IMR-90 (cell line): ENCODE results near the gene LAMTOR4. TPM values are rescaled to one million over a fixed set of nuclear protein-coding genes. Genes with fewer than 3 reads are reported as not detected.

ENCODE experiments used
- ATAC-seq: fragments of 200-7000 bp; cut with Tn5 transposase; 2 replicates; pipeline ENCODE4 v1.9.1; 2020; ENCODE audit warnings: low read depth, mild to moderate bottlenecking, moderate library complexity
- BruUV-seq: library from RNA; stranded (reverse); fragments of 400-500 nt; replicated peaks from 2 replicates; lab custom pipeline; 2021; lab: Mats Ljungman, UMichigan
- CTCF ChIA-PET: fragments of 300-600 bp; formaldehyde crosslinking; extraction: SDS; loops from one replicate; lab custom pipeline; 2021; ENCODE audit warnings: antibody characterized with exemption; lab: Yijun Ruan, JAX
- POLR2A ChIA-PET: fragments of 300-600 bp; sonication (Branson Sonifier 250); formaldehyde crosslinking; loops from one replicate; lab custom pipeline; 2022; ENCODE audit warnings: antibody characterized with exemption; ENCODE audit not compliant: unreplicated experiment; lab: Charles Lee
- DNase-seq: peaks from one replicate; pipeline ENCODE4 v3.0.0; 2013
- H2AFZ ChIP-seq: replicated peaks from 2 replicates; pipeline ENCODE3; 2013; ENCODE audit warnings: low read length, mild to moderate bottlenecking; ENCODE audit not compliant: poor library complexity
- H2AK5ac ChIP-seq: 2 replicates; pipeline ENCODE4 v1.6.1; 2013; ENCODE audit warnings: low read depth, low read length, inconsistent platforms
- H2AK9ac ChIP-seq: replicated peaks from 2 replicates; pipeline ENCODE3; 2013; ENCODE audit warnings: mild to moderate bottlenecking, low read depth, low read length, moderate library complexity; ENCODE audit not compliant: poor library complexity
- H2BK120ac ChIP-seq: 2 replicates; pipeline ENCODE4 v1.6.1; 2013; ENCODE audit warnings: low read depth, low read length, inconsistent platforms
- H2BK15ac ChIP-seq: 3 replicates; pipeline ENCODE4 v1.6.1; 2013; ENCODE audit warnings: low read depth, low read length, inconsistent platforms
- H2BK20ac ChIP-seq: 2 replicates; pipeline ENCODE4 v1.6.1; 2013; ENCODE audit warnings: low read depth, mild to moderate bottlenecking, inconsistent platforms, low read length, moderate library complexity
- H2BK5ac ChIP-seq: 2 replicates; pipeline ENCODE4 v1.6.1; 2013; ENCODE audit warnings: mild to moderate bottlenecking, low read depth, low read length, inconsistent platforms; ENCODE audit not compliant: poor library complexity, severe bottlenecking
- H3K14ac ChIP-seq: replicated peaks from 2 replicates; pipeline ENCODE4 v1.6.1; 2013; ENCODE audit warnings: low read depth, low read length, inconsistent platforms
- H3K18ac ChIP-seq: 2 replicates; pipeline ENCODE4 v1.6.1; 2013; ENCODE audit warnings: low read depth, low read length, control low read depth
- H3K23ac ChIP-seq: 2 replicates; pipeline ENCODE4 v1.6.1; 2013; ENCODE audit warnings: low read depth, low read length, inconsistent platforms
- H3K27ac ChIP-seq: 2 replicates; pipeline ENCODE4 v1.5.1; 2013; ENCODE audit warnings: mild to moderate bottlenecking, control low read depth, low read length; ENCODE audit not compliant: insufficient read depth
- H3K27me3 ChIP-seq: 2 replicates; pipeline ENCODE4 v1.6.1; 2013; ENCODE audit warnings: low read length; ENCODE audit not compliant: control insufficient read depth, insufficient read depth
- H3K36me3 ChIP-seq: 2 replicates; pipeline ENCODE4 v1.6.1; 2013; ENCODE audit warnings: low read length, mixed read lengths; ENCODE audit not compliant: control insufficient read depth, insufficient read depth
- H3K4ac ChIP-seq: 2 replicates; pipeline ENCODE4 v1.6.1; 2013; ENCODE audit warnings: low read depth, low read length, inconsistent platforms
- H3K4me1 ChIP-seq: 2 replicates; pipeline ENCODE4 v1.6.1; 2013; ENCODE audit warnings: low read length, mixed read lengths; ENCODE audit not compliant: control insufficient read depth, insufficient read depth
- H3K4me2 ChIP-seq: 2 replicates; pipeline ENCODE4 v1.6.1; 2013; ENCODE audit warnings: low read depth, mild to moderate bottlenecking, control low read depth, low read length, moderate library complexity
- H3K4me3 ChIP-seq: 2 replicates; pipeline ENCODE4 v1.5.1; 2013; ENCODE audit warnings: low read depth, mild to moderate bottlenecking, control low read depth, low read length, moderate library complexity; ENCODE audit not compliant: insufficient read depth
- H3K56ac ChIP-seq: 2 replicates; pipeline ENCODE4 v1.6.1; 2013; ENCODE audit warnings: low read length, inconsistent platforms; ENCODE audit not compliant: insufficient read depth; ENCODE audit errors: extremely low read depth
- H3K79me1 ChIP-seq, 2 experiments: 2 replicates each; pipeline ENCODE4 v1.6.1; 2013; ENCODE audit warnings: low read length in 2 of 2, inconsistent platforms in 1 of 2, low read depth in 1 of 2
- H3K9ac ChIP-seq: 2 replicates; pipeline ENCODE4 v1.6.1; 2013; ENCODE audit warnings: low read depth, low read length, control low read depth
- H3K9me1 ChIP-seq: 2 replicates; pipeline ENCODE4 v1.6.1; 2013; ENCODE audit warnings: low read length, inconsistent platforms; ENCODE audit not compliant: insufficient read depth
- H3K9me3 ChIP-seq: 2 replicates; pipeline ENCODE4 v1.6.1; 2013; ENCODE audit warnings: low read length; ENCODE audit not compliant: control insufficient read depth, insufficient read depth
- H4K20me1 ChIP-seq: 2 replicates; pipeline ENCODE4 v1.6.1; 2013; ENCODE audit warnings: low read length, inconsistent platforms; ENCODE audit not compliant: insufficient read depth
- H4K5ac ChIP-seq: 2 replicates; pipeline ENCODE4 v1.6.1; 2013; ENCODE audit warnings: mild to moderate bottlenecking, low read depth, low read length, control low read depth
- H4K8ac ChIP-seq, 2 experiments: 2 replicates each; pipeline ENCODE4 v1.6.1; 2013; ENCODE audit warnings: low read depth in 2 of 2, low read length in 2 of 2, control low read depth in 1 of 2, inconsistent platforms in 1 of 2
- H4K91ac ChIP-seq: 2 replicates; pipeline ENCODE4 v1.6.1; 2013; ENCODE audit warnings: low read depth, low read length, inconsistent platforms; ENCODE audit not compliant: insufficient read depth
- CEBPB ChIP-seq: IDR thresholded peaks from 2 replicates; pipeline ENCODE4 v1.6.1; 2012; ENCODE audit warnings: low read depth, low read length, improper control_type of control experiment
- CHD1 ChIP-seq: IDR thresholded peaks from 2 replicates; pipeline ENCODE4 v1.6.1; 2012; ENCODE audit warnings: low read depth, low read length, improper control_type of control experiment
- MAZ ChIP-seq: IDR thresholded peaks from 2 replicates; pipeline ENCODE4 v1.6.1; 2012; ENCODE audit warnings: low read depth, mild to moderate bottlenecking, low read length, improper control_type of control experiment, moderate library complexity, borderline replicate concordance
- WGBS, 2 experiments: methylation state at CpG; one replicate each; pipeline versions ENCODE4 v1.1.5 to v1.1.7; 2013; ENCODE audit warnings: missing lambda C conversion rate in 2 of 2; ENCODE audit not compliant: insufficient read length in 1 of 2; ENCODE audit errors: extremely low coverage in 2 of 2; 5-methylcytosine and 5-hydroxymethylcytosine counted together
- dilution Hi-C: fragments of 300-500 bp; cut with HindIII; formaldehyde crosslinking; loops from one replicate; pipeline ENCODE4 v1.14.3; 2018; ENCODE audit warnings: low sequenced_read_pairs; ENCODE audit not compliant: unreplicated experiment
- in situ Hi-C: fragments of 300-500 bp; cut with MboI; formaldehyde crosslinking; loops from 3 replicates; pipeline ENCODE4 v1.14.3; 2019; ENCODE audit warnings: low sequenced_read_pairs, inconsistent platforms, mixed read lengths
- intact Hi-C: fragments of 100-400 bp; cut with micrococcal nuclease; formaldehyde crosslinking; loops from 2 replicates; pipeline ENCODE4 v1.10.0; 2022
- polyA plus RNA-seq, 3 experiments: library from polyadenylated mRNA; depleted of rRNA; stranded (reverse); fragments of >200 nt; gene quantifications; 2 replicates each; pipeline ENCODE4 v1.2.3, GENCODE V29; 2012; ENCODE audit warnings: low replicate concordance in 1 of 3
- total RNA-seq: library from RNA; depleted of rRNA; stranded (reverse); fragments of >200 nt; gene quantifications from 2 replicates; pipeline ENCODE4 v1.2.3, GENCODE V29; 2012
- TF ChIP-seq, protein P1 (sequence below): conservative IDR thresholded peaks from 2 replicates; pipeline ENCODE4 v1.5.1; 2012; ENCODE audit warnings: mild to moderate bottlenecking, low read depth, low read length, improper control_type of control experiment

The LAMTOR4 gene
- total and polyA plus RNA-seq, 2 of the 4 experiments (the other 2 are of a cell fraction) = 134 to 268 TPM

DNA sequence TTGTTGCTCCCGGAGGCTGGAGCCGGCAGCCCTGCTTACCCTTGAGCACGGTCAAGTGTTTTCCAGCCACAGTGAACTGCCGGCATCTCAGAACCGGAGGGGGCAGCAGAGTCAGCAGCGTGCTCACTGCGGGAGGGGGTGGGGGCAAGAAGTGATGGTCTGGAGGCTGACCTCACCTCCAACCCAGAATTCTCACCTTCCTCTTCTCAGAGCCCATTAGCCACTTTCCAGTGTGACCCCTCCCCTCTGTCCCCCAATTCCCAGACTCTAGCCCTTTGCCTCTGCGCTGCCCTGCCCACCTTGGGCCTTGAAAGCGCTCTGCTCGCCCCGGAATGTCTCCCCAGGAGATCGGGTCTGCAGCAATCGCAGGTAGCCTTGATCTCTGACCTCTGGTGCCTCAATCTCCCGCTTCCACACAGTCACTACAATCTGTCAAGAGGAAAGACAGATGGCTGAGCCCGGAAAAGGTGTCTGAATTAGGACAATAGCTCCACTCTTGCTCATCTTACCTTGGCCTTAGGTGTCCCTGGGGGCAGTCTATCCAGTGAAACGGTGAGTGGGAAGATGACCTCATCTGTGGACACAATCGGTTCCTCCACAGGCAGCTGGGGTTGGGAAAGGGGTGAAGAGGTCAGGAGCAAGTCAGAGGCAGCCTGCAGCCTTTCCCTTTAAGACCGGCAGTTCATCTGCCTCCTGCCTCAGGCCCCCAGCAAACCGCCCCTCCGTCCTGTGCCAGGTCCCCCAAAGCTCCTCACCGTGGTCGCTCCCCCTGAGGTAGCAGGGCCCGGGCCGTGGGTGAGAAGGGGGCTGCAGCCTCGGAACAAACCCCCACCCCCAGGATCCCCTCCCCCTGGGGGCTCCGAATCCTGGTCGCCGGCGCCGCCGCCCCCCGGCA is 8.9 kb downstream of the LAMTOR4 start:
- intact Hi-C loops = no loop called here
- Histone ChIP-seq H4K20me1 (peaks cover 23% of the 10 kb centered on the region), H3K9ac (peak overlapping the region; percentile 66), H3K4ac (peak overlapping the region; percentile 51; the same call in 1 of the 2 replicates), H3K14ac (peak overlapping the region; percentile 76; the same call in 1 of the 2 replicates), H3K27me3 (no peaks in the 10 kb centered on the region), H3K18ac (no peak overlapping the region), H4K8ac (peak overlapping the region in 1 of 2 experiments; percentile 6; a peak in 1 of 4 replicates), H2BK120ac (no peak overlapping the region), H3K9me3 (no peaks in the 10 kb centered on the region), H3K27ac (peak overlapping the region; percentile 46), H2BK5ac (no peak overlapping the region), H2AK5ac (peak overlapping the region; percentile 88), H3K4me3 (peak overlapping the region; percentile 77), H2AFZ (peak overlapping the region; percentile 35), H3K4me1 (peaks cover 6% of the 10 kb centered on the region), H2AK9ac (peak overlapping the region; percentile 92), H3K23ac (peak overlapping the region; percentile 93; the same call in 1 of the 2 replicates), H3K56ac (no peak overlapping the region; the same call in 1 of the 2 replicates), H3K4me2 (peak overlapping the region; percentile 78), H3K36me3 (peaks cover 38% of the 10 kb centered on the region), H2BK15ac (no peak overlapping the region), H4K5ac (no peak overlapping the region), H2BK20ac (no peak overlapping the region), H3K9me1 (peaks cover 2% of the 10 kb centered on the region; the same call in 1 of the 2 replicates), H4K91ac (no peak overlapping the region), H3K79me1 (peaks cover 17 to 56% of the 10 kb centered on the region in 2 experiments)
- in situ Hi-C loops = no loop called here
- DNase-seq = peak; percentile 64
- peak; percentile 24 for ATAC-seq
- dilution Hi-C loops = no loop called here
- CTCF ChIA-PET = interaction anchor here (1.0 kb wide), 1 partner anchor 9 kb away, joined by 3 read pairs; the partner anchor contains the start of gene LAMTOR4
- POLR2A ChIA-PET = interaction anchor here (1.2 kb wide), 1 partner anchor 9 kb away, joined by 3 read pairs; the partner anchor contains the start of gene LAMTOR4
- WGBS, 2 experiments = 27% methylated on average over 3 of the region's 32 CpGs; no CpG with 5 or more reads in 1 of the 2 experiments
- peak; percentile 64 for TF ChIP-seq CEBPB
- TF ChIP-seq CHD1 = no peak
- TF ChIP-seq MAZ = no peak; the same call in 1 of the 2 replicates
- TF ChIP-seq, protein P1, sequence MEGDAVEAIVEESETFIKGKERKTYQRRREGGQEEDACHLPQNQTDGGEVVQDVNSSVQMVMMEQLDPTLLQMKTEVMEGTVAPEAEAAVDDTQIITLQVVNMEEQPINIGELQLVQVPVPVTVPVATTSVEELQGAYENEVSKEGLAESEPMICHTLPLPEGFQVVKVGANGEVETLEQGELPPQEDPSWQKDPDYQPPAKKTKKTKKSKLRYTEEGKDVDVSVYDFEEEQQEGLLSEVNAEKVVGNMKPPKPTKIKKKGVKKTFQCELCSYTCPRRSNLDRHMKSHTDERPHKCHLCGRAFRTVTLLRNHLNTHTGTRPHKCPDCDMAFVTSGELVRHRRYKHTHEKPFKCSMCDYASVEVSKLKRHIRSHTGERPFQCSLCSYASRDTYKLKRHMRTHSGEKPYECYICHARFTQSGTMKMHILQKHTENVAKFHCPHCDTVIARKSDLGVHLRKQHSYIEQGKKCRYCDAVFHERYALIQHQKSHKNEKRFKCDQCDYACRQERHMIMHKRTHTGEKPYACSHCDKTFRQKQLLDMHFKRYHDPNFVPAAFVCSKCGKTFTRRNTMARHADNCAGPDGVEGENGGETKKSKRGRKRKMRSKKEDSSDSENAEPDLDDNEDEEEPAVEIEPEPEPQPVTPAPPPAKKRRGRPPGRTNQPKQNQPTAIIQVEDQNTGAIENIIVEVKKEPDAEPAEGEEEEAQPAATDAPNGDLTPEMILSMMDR = 0 out of 2 replicates have a peak, but pooled peaks have one; percentile 14
- BruUV-seq = no TSS peak
